Activated T-helper 1 cell treated with anti-CD3 and anti-CD28 coated beads, Interleukin-2, amount 50 U/mL, for 16 hours (primary cell): ENCODE data around the gene ELP1.
"Not testable (repeated sequence)": the region's sequence is repeated elsewhere in the genome, so short reads cannot be mapped to it uniquely, and the experiment has no call there.

Experiments used
- DNase-seq, 2 donors: peaks; one replicate each; pipeline ENCODE4 v3.0.0-alpha.2; 2020; ENCODE audit warnings: low read depth in 1 of 2, low spot score in 1 of 2

The ELP1 gene

GRCh38 chr9:108933718-108934322 lies at the start of gene ELP1:
ELP1 (minus strand) TSS chr9:108934124; CDS start chr9:108931146, 2,978 bp downstream.
- peak; percentile 83 to 85 for DNase-seq

- no peak for DNase-seq
These were observed 47.0 kb upstream of the ELP1 start for GRCh38 chr9:108980893-108981292.

DNA sequence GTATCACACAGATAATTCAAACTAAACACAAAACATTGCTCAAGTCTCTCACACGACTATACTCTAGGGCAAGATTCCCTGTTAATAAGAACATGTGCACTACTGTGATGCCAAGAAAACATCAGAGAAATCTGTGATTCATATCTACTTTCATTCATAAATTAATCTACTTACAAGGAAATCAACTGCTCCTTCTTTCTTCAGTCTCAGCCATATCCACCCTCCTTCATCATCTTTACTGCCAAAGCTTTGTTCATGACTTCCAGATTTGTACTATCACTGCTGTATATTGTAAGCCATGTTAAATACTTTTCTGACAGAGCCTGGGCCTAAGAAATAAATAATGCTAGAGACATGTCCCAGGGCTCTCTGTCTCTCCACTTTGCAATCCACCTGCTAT lies 44.3 kb upstream of the ELP1 start:
- no peak for DNase-seq

GRCh38 chr9:108973895-108974294 lies 40.0 kb upstream of the ELP1 start:
- DNase-seq, result no peak

DNA sequence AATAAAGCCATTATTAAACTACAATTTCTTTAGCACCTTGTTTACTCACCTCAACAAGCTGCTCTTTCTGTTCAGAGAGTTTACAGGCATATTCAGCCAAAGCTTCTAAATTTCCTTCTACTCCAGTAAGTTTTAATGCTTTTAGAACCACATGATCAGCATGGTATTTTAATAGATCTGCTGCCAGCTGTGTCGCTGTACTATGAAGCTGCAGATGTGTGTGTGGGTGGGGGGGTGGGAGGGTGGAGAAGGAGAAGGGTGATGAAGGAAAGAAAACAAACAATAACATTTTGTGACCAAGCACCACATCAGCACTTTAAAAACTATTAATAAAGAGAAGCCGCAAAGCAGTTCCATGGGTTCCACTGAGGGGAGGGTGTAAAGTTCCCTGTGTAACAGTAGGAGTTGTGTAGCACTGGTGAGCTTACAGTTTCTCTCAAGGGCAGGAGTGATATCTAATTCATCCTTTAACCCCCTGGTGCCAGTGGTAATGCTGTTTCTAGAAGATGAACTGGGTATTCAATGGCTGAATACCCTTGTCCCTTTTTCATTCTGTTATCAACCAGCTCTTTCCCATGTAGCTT lies 38.8 kb upstream of the ELP1 start:
- no peak for DNase-seq

DNA sequence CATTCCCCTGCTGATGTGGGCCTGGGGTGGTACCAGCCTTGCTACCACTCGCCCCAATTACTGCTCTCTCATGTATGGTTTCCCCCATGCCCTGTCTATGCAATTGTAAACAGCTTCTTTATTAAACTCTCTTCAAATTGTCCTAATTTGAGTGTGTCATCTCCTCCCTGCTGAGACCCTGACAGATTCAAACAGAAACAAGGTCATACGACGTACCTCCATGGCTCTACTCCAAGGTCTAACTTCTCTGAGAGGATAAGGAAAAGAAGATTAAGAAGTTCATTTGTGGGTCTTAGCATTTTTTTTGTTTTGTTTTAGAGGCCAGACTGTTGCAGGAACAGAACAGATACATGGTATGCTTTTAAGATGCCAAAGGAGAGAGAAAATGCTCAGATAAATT lies 38.3 kb upstream of the ELP1 start:
- DNase-seq, result no peak

GRCh38 chr9:108971392-108971791 lies 37.5 kb upstream of the ELP1 start:
- not testable (repeated sequence) for DNase-seq

DNA sequence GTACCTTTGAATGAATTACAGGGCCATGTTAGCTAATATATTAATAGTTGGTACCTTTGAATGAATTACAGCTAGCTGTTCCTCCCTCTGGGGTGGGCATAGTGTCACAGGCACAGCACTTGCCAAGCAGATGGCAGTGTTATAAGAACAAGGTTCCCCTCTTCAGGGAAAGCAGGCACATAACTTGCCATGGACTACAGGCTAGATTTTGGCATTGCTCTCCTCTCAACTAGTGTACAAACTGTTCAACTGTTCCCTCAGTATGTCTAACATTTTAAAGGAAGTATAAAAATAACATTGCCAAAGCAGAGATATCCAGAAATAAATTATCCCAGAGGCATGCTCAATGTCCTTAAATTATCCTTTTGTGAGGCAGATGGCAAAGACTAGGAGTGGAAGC lies 34.0 kb upstream of the ELP1 start:
- no peak for DNase-seq

DNA sequence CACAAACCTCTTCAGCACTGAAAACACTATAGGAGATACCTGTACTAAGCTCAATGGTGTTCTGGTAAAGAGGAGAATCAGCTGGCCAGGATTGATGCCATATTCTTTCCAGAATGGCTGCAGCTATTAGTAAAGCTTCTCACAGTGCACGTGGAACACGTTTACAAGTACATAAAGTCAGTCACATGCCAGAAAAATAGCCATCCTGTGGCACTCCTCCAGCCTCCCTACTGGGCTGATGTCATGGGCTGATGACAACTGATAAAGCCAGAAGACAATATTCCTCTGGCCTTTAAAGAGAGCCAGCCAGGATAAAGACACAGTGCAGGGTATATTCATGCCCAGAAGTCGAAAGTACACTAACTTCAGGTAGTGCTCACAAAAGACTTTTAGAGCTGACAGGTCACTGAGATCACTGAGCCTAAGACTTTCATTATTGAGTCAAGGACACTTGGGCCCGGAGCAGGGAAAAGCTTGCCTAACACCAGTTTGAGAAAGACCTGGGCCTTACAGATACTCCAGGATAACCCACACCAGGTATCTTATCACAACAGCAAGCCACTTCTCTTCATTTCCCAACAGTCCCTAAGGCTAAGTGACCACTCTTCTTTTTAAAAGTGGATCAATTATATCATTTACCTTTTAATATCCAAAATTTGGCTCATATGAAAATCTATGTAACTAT lies 29.7 kb upstream of the ELP1 start:
- DNase-seq, result no peak

DNA sequence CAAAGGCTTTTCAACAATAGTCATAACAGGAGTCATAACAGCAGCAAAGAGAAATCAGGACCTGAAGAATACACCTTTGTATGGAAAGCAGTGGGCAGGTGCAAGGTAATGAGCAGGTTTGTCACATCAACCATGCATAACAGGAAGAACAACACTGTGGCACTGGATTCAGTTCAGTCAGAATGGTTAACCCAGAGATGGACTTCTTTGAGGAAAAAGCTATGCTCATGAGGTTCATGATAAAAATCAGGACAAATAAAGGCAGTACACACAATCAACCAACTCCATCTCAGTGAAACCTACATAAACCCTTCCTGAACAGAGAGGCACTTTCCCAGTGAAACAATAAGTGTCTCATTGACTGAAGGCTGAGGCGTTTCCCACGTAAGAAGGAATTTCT lies 27.2 kb upstream of the ELP1 start:
- DNase-seq, result no peak

GRCh38 chr9:108960331-108960730 lies 26.4 kb upstream of the ELP1 start:
- DNase-seq, result no peak

DNA sequence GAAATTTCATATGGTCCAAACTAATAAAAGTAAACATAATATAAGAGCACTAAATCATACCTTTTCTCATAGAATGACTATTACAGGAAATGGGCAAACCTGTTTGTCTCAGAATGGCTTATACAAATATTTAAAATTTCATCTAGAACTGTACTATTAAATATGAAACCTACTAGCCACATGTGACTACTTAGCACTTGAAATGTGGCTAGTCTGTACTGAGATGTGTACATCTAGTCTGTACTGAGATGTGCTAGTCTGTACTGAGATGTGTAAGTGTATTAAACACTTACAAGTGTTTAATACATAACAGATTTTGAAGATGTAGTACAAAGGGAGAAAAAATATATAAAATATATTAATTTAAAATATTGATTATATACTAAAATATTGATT lies 22.7 kb upstream of the ELP1 start:
- no peak for DNase-seq

DNA sequence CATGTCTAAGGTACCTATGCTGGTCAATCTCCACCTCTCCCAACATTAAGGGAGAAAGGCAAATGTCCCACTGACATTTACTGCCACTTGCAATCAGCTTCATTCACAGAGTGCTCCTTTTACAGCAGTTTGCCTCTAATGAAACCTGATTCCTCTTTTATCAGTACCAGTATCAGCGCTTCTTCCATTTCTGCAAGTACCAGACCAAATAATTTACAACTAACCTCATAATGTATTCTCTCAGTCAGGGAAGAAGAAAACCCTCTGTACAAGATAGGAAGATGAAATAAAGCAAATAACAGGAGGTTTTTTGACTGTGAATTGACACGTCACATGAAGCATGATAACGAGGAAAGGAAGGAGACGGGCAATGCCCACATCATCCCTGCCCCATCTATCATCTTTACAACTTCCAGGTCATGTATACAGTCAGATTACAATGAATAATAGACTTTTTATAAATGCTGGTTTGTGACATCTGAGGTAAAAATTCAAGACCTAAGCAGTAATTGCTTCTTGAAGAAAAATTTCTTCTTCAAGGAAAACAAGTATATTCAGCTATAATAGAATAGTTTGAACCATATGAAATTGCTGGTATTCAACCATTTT lies 22.2 kb upstream of the ELP1 start:
- DNase-seq, result no peak

DNA sequence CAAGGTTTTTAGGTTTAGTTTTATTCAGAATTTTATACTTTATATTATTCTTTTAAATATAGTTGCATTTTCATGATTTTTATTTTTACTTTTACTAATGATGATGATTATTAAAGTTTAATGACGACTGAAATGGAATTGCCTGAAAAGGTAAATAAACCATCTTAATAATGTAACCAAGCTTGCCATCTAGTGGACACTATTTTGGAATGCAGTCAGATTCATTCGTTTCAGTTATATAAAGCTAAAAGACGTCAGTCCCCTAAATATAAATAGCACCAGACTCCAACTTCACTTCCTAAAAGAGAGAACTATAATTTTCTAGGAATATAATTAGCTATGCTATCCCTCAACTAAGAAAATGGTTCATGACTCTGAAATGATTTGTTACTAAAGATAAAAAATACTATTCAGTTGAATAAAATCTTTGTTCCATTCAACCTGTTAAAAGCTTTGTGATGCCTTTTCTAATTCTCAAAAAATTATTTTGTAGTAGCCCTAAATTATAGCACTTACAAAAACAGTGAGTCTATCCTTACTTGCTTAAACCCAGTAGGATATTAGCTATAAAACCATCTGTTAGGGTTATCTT lies 20.2 kb upstream of the ELP1 start:
- DNase-seq, result no peak

DNA sequence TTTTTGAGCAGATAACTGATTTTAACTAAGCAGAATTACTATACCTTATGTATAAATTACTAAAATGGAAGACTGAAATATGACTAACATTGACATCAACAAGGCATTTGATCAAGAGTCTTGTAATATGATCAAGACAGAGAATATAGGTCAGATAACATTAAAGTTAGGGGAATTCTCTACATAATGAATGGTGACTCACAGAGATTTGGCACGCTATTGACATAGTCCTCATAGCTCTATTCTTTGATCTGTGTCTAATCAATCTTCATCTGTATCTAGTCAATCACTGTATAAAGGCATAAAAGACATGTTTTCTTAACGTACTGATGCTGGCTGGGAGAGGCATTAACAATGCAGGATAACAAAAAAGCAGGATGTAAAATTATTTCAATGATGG lies 17.7 kb upstream of the ELP1 start:
- no peak for DNase-seq

- no peak for DNase-seq
These were observed 16.2 kb upstream of the ELP1 start for GRCh38 chr9:108950168-108950567.

- no peak for DNase-seq
These were observed 6.1 kb upstream of the ELP1 start for GRCh38 chr9:108939975-108940374.

- DNase-seq, result no peak
These were observed 3.8 kb upstream of the ELP1 start for GRCh38 chr9:108937561-108938305.

DNA sequence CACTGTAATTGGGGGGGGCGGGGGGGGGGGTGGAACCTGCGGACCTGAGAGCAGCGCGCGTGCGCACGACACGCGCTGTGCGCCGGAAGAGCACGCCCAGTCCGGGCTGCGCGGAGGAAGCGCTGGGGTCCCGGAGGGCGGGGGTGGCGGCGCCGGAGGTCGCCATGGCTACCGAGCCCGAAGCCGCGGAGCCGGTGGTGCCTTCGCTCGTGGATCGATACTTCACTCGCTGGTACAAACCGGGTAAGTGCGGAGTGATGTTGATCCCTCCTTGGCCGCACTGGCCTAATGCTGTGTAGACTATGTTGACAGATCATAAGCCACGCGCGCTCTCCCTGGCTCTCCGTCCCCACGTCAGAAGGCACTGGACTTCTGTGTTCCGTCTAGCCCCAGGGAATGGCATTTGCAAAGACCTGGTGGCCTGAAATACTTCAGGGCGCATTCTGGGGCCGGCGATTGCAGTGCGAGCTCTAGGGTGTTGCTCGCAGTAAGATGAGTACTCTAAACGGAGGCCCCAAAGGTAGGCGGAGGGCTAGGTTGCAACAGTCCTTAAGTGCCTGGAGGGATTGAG lies 484 bp upstream of the ELP1 start, which contains the start of gene ABITRAM:
Gene ABITRAM (plus strand): TSS at position 78 of the 571 bp plus-strand sequence. CDS start 87 bp downstream, at position 165.
- DNase-seq, result peak; percentile 57 to 64

DNA sequence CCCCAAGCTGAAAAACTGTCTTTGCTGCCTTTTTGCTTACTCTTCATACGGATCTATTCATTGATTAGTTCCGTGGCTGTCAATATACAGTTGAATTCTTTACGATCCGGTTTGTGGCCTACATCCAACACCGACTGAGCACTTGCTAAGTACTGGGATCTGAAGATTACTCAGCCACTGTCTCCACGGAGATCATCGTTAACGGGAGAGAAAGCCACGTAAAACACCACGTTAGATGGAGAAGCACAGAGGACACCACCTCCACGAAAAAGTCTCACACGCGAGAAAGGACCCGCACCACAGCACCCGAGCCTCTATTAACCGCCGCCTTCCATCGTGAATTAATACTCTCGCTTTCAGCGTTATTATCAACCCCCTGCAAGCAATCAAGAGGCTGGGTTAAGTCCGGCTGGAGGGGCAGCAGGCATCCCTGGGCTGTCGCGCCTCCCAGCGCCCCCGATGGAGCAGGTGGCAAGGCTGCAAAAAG lies 650 bp downstream of the ELP1 start:
- DNase-seq, result no peak

DNA sequence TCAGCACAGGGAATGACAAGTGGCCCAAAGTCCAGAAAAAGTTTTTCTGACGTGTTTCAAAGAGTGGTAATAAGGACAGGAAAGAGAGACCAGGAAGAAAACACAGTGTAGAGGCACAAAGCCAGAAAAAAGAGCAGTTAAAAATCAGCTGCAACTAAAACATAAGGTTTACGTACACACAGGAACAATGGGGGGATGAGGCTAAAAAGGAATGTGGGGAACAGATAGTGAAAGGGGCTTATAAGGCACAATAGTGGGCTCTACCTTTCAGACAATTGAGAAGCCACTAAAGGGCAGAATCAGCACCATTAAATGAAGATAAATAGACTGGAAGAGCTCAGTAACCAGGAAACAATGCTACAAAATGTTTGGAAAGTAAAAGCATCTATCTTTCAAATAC lies 5.5 kb downstream of the ELP1 start:
- no peak for DNase-seq
